GM12892 (cell line): ENCODE results near the gene PUS10.

Experiments used
- POLR2AphosphoS5 ChIP-seq: IDR thresholded peaks from 2 replicates; pipeline ENCODE4 v1.6.1; 2011; ENCODE audit warnings: low read depth, low read length, control low read depth
- TAF1 ChIP-seq: IDR thresholded peaks from 2 replicates; pipeline ENCODE4 v1.6.1; 2011; ENCODE audit warnings: low read depth, mild to moderate bottlenecking, control low read depth, low read length, borderline replicate concordance

DNA sequence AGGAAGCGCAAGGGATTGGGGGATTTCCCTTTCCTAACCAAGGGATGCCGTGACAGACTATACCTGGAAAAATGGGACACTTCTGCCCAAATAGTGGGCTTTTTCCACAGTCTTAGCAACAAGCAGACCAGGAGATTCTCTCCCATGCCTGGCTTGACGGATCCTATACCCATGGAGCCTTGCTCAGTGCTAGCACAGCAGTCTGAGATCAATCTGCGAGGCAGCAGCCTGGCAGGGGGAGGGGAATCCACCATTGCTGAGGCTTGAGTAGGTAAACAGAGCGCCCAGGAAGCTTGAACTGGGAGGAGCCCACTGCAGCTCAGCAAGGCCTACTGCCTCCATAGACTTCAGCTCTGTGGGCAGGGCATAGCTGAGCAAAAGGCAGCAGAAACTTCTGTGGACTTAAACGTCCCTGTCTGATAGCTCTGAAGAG, 3.2 kb upstream of the PUS10 start:
- no peak for TF ChIP-seq TAF1
- TF ChIP-seq POLR2AphosphoS5: no peak
